Aorta (tissue), 5 donors: ENCODE data around the gene ACSL6. TPM values are rescaled to one million over a fixed set of nuclear protein-coding genes. Genes with fewer than 3 reads are reported as not detected.

Source experiments
- ATAC-seq: fragments of 200-7000 bp; cut with Tn5 transposase; one replicate; pipeline ENCODE4 v1.9.1; 2022; ENCODE audit warnings: moderate library complexity; ENCODE audit not compliant: low FRiP score
- DNase-seq, 2 donors: peaks; one replicate each; pipeline ENCODE4 v3.0.0-alpha.2; 2020
- H3K27ac ChIP-seq, 2 donors: one replicate each; pipeline ENCODE4 v1.5.1; 2013; ENCODE audit warnings: low read length in 2 of 2, mild to moderate bottlenecking in 2 of 2, moderate library complexity in 2 of 2, control low read depth in 1 of 2, inconsistent platforms in 1 of 2, low read depth in 1 of 2
- H3K27me3 ChIP-seq, 2 donors: one replicate each; pipeline ENCODE4 v1.6.1; 2013; ENCODE audit warnings: control low read depth in 1 of 2, low read length in 1 of 2, mild to moderate bottlenecking in 1 of 2, moderate library complexity in 1 of 2; ENCODE audit not compliant: insufficient read depth in 2 of 2, control insufficient read depth in 1 of 2
- H3K36me3 ChIP-seq, 2 donors: one replicate each; pipeline ENCODE4 v1.6.1; 2013; ENCODE audit warnings: control low read depth in 1 of 2, low read length in 1 of 2, mild to moderate bottlenecking in 1 of 2; ENCODE audit not compliant: insufficient read depth in 2 of 2, control insufficient read depth in 1 of 2
- H3K4me1 ChIP-seq, 2 donors: one replicate each; pipeline ENCODE4 v1.6.1; 2013; ENCODE audit warnings: low read length in 2 of 2, control low read depth in 1 of 2, mild to moderate bottlenecking in 1 of 2, moderate library complexity in 1 of 2; ENCODE audit not compliant: insufficient read depth in 2 of 2, control insufficient read depth in 1 of 2
- H3K4me3 ChIP-seq, 2 donors: one replicate each; pipeline ENCODE4 v1.5.1; 2013; ENCODE audit warnings: low read length in 2 of 2, control low read depth in 1 of 2, mild to moderate bottlenecking in 1 of 2
- H3K9me3 ChIP-seq: one replicate; pipeline ENCODE4 v1.6.1; 2013; ENCODE audit warnings: mild to moderate bottlenecking, low read length; ENCODE audit not compliant: control insufficient read depth
- WGBS, 2 donors: extraction: QIAGEN DNeasy Blood & Tissue Kit; methylation state at CpG; one replicate each; pipeline ENCODE4 v1.1.7; 2013; 5-methylcytosine and 5-hydroxymethylcytosine counted together
- intact Hi-C, 2 donors: fragments of 100-400 bp; cut with DNase I; formaldehyde crosslinking; loops; one replicate each; pipeline versions ENCODE4 v1.14.2 to v1.15.0; 2022
- polyA plus RNA-seq, 2 donors: library from polyadenylated mRNA; stranded (reverse); fragments of 200-250 nt; gene quantifications; one replicate each; pipeline ENCODE4 v1.2.3, GENCODE V29; 2013
- total RNA-seq, 2 donors: library from RNA; stranded (reverse); fragmentation: NEBNext Ultra II Directional; extraction: Animal tissue kit (Norgen Biotek cat#: 25700); gene quantifications; one replicate each; pipeline ENCODE4 v1.2.1, GENCODE V29; 2021
- donor health status: healthy with polysubstance abuse.
- donor health status: Bipolar disorder and iron deficiency.
- donor health status: DM: no; HTN: no; CAD: no.
- donor health status: DM: no; HTN: no; CAD: no.
- donor health status: DM: yes; HTN: yes; CAD: no.

ACSL6 gene
- total and polyA plus RNA-seq, 4 donors = 0.03 to 2.3 (median 0.27) TPM

- Histone ChIP-seq H3K4me3 (no peak overlapping the region), H3K9me3 (no peaks in the 10 kb centered on the region), H3K27ac (no peak overlapping the region), H3K4me1 (no peaks in the 10 kb centered on the region), H3K36me3 (no peaks in the 10 kb centered on the region), H3K27me3 (no peaks in the 10 kb centered on the region)
- DNase-seq (peak in 1 of 2 donors; percentile 27), ATAC-seq (no peak)
- intact Hi-C loops = no loop called here
- 79% methylated on average over 2 of the region's 2 CpGs for WGBS, 2 donors
Measured at GRCh38 chr5:132027027-132027426, 15.6 kb upstream of the ACSL6 start.

- Histone ChIP-seq H3K4me1 (no peaks in the 10 kb centered on the region), H3K9me3 (no peaks in the 10 kb centered on the region), H3K36me3 (no peaks in the 10 kb centered on the region), H3K4me3 (no peak overlapping the region), H3K27me3 (no peaks in the 10 kb centered on the region), H3K27ac (no peak overlapping the region)
- DNase-seq (peak; percentile 35 to 62), ATAC-seq (no peak)
- 65 to 67% methylated on average over 5 of the region's 5 CpGs for WGBS, 2 donors
- intact Hi-C loops = no loop called here
Measured at GRCh38 chr5:132026516-132027008, 15.1 kb upstream of the ACSL6 start.

GRCh38 chr5:132025403-132025971 is 14.0 kb upstream of the ACSL6 start:
- Histone ChIP-seq H3K9me3 (no peaks in the 10 kb centered on the region), H3K4me1 (no peaks in the 10 kb centered on the region), H3K27me3 (no peaks in the 10 kb centered on the region), H3K36me3 (no peaks in the 10 kb centered on the region), H3K4me3 (no peak overlapping the region), H3K27ac (no peak overlapping the region)
- ATAC-seq (no peak), DNase-seq (peak; percentile 23 to 49)
- WGBS, 2 donors = 80 to 85% methylated on average over 7 of the region's 7 CpGs
- intact Hi-C loops = no loop called here

DNA sequence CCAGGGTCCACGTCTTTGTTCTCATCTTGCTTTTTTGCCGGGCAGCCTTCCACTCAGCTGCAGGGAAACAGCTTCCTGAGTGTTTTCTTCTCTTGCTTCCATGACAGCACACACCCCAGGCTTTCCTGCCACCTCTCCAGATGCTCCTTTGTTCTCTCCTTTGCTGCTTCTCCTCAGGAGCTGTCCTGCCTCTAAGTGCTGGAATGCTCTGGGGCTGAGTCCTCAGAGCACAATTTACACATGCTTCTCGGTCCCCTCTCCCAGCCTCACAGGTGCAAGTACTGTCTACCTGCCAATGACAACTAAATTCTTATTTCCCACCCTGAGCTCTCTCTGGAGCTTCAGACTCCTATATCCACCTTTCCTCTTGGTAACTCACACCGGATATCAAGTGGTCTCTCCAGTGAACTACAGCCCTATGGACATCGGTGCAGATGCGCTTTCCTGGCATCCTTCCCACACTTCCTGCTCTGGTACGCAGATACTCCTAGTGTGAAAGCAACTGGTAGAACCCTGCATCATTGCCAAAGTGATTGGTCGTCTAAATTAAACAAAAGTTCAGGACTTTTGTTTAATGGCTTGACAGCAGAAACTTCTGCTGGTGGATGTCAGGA is 13.4 kb upstream of the ACSL6 start:
- WGBS, 2 donors = 72 to 77% methylated on average over 8 of the region's 8 CpGs
- peak; percentile 26 to 32 for DNase-seq
- H3K27ac ChIP-seq = no peak overlapping the region

DNA sequence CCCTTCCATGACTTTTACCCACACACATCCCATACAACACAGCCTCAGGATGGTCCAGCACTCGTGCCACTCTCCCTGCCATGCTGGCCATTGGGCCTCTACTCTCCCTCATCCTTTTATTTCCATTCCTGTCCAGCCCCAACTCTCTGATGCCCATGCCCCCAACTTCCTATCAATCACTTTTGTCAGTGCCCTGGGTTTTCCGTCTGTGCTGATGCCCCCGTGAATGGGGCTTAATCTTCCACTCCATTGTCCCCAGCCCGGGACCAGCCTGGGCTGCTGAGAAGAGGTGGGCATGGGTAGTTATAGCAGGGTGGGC is 12.6 kb upstream of the ACSL6 start:
- ATAC-seq (no peak), DNase-seq (peak in 1 of 2 donors; percentile 27)
- 64 to 75% methylated on average over 4 of the region's 4 CpGs for WGBS, 2 donors
- H3K27me3 ChIP-seq = no peaks in the 10 kb centered on the region
- H3K36me3 ChIP-seq = no peaks in the 10 kb centered on the region
- H3K4me3 ChIP-seq = no peak overlapping the region
- intact Hi-C loops = no loop called here
- H3K27ac ChIP-seq = no peak overlapping the region
- H3K9me3 ChIP-seq = no peaks in the 10 kb centered on the region
- H3K4me1 ChIP-seq = no peaks in the 10 kb centered on the region

More for the DNA sequence above, 13.4 kb upstream of the ACSL6 start:
- H3K4me3 ChIP-seq = no peak overlapping the region
- H3K9me3 ChIP-seq = no peaks in the 10 kb centered on the region
- ATAC-seq = no peak
- no peaks in the 10 kb centered on the region for H3K36me3 ChIP-seq
- intact Hi-C loops = no loop called here
- H3K27me3 ChIP-seq = no peaks in the 10 kb centered on the region
- H3K4me1 ChIP-seq = no peaks in the 10 kb centered on the region

- peak in 1 of 2 donors; percentile 39 for DNase-seq
- no peak overlapping the region for H3K27ac ChIP-seq
- no peak overlapping the region for H3K4me3 ChIP-seq
- no peaks in the 10 kb centered on the region for H3K36me3 ChIP-seq
- H3K4me1 ChIP-seq = no peaks in the 10 kb centered on the region
- 68 to 70% methylated on average over 5 of the region's 5 CpGs for WGBS, 2 donors
- H3K9me3 ChIP-seq = no peaks in the 10 kb centered on the region
- no peaks in the 10 kb centered on the region for H3K27me3 ChIP-seq
- no peak for ATAC-seq
- intact Hi-C loops = no loop called here
Measured at GRCh38 chr5:132023258-132024116, 12.0 kb upstream of the ACSL6 start.

GRCh38 chr5:132022737-132023136 is 11.3 kb upstream of the ACSL6 start:
- Histone ChIP-seq H3K4me1 (no peaks in the 10 kb centered on the region), H3K27me3 (no peaks in the 10 kb centered on the region), H3K4me3 (no peak overlapping the region), H3K9me3 (no peaks in the 10 kb centered on the region), H3K27ac (no peak overlapping the region), H3K36me3 (no peaks in the 10 kb centered on the region)
- intact Hi-C loops = no loop called here
- DNase-seq (peak in 1 of 2 donors; percentile 23), ATAC-seq (no peak)
- WGBS, 2 donors = 66 to 77% methylated on average over 2 of the region's 2 CpGs

- no peaks in the 10 kb centered on the region for H3K4me1 ChIP-seq
- WGBS, 2 donors = 57% methylated on average over 2 of the region's 2 CpGs
- H3K9me3 ChIP-seq = no peaks in the 10 kb centered on the region
- H3K27ac ChIP-seq = no peak overlapping the region
- H3K27me3 ChIP-seq = no peaks in the 10 kb centered on the region
- intact Hi-C loops = no loop called here
- no peak for DNase-seq
- H3K4me3 ChIP-seq = no peak overlapping the region
- no peak for ATAC-seq
- no peaks in the 10 kb centered on the region for H3K36me3 ChIP-seq
Measured at GRCh38 chr5:132021654-132022053, 10.2 kb upstream of the ACSL6 start.
